Measurements from ENCODE around the gene ALDH16A1. TPM values are rescaled to one million over a fixed set of nuclear protein-coding genes. Genes with fewer than 3 reads are reported as not detected.

The ALDH16A1 gene
- 21.6 and 26.2 TPM in 2 replicates for total RNA-seq

DNA sequence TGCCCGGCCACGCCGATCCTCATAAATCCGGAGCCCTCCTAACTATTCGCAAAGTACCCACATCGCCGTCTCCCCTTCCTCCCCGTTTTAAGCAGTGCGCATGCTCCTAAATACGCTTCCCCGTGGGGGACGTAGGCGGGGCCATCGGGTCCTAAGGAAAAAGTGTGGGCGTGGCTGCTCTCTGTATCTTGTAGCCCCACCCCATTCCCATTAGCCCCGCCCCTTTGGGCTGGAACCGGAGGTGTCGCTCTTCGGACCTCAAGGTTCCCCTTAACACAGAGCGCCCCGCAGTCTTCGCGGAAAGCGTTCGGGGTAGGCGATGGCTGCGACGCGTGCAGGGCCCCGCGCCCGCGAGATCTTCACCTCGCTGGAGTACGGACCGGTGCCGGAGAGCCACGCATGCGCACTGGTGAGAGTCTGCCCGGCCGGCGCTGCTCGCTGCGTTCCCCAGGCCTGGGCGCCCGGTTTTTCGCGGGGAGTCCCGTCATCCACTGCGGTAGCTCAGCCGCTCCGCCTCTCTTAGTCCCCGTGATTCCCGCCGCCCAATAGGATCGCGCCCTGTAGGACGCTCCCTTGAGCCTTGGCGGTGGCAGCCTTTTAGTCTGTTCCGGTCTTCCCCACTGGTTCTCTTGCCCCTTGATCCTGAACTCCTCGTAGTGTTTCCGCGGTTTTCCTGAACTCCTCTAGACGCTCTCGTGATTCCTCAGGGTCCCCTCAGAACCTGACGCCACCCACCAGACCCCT is at the start of gene ALDH16A1:
TSS of gene ALDH16A1 (plus strand) at position 213 of the 744 bp plus-strand sequence. CDS start at position 320, 107 bp downstream.

DNA sequence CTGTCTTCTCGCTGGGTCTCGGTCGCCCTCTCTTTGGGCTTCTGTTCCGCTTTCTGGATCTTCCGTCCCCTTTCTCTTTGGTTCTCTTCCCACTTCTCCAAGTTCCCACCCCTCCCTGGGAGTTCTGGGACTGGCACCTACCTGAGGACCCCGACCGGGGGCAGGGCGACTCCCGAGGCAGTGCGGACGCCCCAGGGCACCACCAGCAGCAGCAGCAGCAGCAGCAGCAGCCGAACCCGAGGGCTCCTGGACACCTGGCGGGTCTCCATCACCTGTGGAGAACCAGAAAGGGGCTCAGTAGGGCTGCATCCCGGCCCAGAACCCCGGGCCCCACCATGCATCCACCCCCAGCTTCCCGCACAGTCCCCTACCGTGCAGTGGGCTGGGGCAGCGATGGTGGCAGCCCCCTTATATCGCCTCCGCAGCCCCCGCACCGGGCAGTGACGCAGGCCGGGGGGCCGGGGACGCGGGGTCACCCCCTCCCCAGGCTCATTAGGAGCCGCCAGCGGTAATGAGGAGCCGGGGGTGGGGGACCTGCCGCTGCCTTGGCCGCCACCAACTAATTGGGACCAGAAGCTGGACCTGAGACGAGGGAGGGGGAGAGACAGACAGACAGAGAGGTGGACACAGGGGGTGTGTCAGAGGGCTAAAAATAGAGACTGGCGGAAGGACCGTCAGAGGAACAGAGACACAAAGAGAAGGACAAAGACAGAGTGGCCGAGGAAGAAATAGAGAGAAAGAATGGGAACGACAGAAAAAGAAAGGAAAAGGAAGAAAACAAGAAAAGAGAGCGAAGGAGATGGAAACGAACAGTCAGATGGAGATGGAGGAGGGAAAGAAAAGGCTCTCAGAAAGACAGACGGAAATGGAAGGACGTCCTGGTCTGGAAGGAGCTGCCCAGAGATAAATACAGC is 29.7 kb upstream of the ALDH16A1 start, which contains the start of gene PTH2:
TSS of gene PTH2 (minus strand) at position 371 of the 914 bp plus-strand sequence. CDS start at position 269, 102 bp downstream.

DNA sequence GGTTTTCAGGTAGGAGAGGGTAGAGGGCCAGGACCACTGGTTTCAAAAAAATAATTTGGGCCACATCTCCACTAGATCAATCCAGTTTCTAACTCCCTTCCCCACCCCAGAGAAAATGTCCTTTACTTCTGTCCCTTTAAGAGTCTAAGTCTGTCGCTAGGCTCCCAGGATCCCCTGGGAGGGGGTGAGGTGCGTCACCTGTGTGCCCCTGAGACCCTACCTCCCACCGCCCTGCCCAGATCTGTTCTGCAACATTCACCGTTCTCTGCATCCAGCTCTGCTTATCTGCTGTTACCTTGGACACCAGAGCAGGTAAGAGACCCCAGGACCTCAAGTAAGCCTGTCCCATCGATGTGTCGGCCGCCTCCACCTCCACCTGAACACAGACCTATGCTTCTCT is 27.8 kb upstream of the ALDH16A1 start, which contains the start of gene GFY:
TSS of gene GFY (plus strand) at position 211 of the 400 bp plus-strand sequence. CDS start 1,043 bp downstream, outside the sequence.

DNA sequence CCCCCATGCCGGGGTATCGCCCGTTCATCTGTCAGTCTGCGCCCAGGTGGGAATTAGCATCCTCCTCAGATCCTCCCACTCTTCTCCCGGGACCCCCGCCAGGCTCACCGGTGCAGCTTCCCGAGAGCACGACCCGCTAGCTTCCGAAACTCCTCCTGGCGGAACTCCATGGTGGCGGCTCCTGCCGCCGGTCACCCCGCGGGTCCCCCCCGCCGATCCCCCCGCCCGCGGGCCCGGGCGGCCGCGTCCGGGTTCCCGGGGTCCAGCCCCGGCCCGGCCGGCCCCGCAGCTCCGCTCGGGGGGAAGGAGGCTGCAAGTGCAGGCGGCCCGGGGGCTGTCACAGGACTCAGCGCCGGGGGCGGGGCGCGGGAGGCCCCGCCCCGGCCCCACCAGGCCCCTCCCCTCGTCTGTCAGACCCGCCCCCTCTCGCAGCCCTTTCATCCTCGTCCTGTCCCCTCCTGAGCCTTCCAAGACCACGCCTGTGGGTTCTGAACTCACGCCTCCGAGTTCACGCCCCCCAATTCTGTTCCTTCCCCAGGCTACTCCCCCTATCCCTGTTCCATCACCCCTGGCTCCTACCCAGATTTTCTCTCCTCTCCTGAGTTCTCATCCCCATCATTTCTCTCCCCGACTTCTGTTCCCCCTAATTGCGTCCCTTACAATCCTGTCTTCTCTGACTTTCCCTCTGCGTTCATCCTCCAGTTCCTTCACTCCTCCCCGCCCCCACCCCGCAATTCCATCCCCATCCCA is 11.6 kb upstream of the ALDH16A1 start, which contains the start of gene SLC17A7:
TSS of gene SLC17A7 (minus strand) at position 318 of the 750 bp plus-strand sequence. CDS start at position 170, 148 bp downstream.

DNA sequence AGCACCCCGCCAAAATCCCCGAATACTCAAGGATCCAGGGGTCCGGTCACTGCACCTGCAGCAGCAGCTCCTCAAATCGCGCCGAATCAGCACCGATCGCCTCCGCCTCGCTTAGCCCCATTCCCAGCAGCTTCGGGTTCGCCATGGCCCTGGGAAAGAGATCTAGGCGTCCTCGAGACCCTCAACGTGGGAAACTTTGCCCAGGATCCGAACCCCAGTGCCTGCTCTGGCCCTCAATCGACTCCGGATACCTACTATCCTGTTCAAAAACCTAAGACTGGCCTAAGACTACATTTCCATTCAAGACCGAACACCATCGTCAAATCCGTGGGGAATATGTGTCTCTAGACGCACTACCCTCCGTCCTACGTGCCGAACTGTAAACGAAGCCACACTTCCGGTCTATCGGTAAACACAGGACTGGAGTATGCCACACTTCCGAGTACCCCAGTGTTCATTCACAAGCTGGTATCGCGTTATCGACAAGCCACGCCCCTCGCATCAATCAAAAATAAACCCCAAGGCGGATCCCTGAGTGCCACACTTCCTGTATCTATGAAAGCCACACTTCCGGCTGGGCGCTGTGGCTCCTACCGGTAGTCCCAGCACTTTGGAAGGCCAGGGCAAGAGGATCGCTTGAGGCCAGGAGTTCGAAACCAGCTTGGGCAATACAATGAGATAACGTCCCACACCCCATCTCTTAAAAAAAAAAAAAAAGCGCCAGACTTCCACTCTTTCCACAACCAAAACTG is 1.4 kb upstream of the ALDH16A1 start, which contains the start of gene PIH1D1:
TSS of gene PIH1D1 (minus strand) at position 385 of the 752 bp plus-strand sequence. CDS start at position 145, 240 bp downstream.

DNA sequence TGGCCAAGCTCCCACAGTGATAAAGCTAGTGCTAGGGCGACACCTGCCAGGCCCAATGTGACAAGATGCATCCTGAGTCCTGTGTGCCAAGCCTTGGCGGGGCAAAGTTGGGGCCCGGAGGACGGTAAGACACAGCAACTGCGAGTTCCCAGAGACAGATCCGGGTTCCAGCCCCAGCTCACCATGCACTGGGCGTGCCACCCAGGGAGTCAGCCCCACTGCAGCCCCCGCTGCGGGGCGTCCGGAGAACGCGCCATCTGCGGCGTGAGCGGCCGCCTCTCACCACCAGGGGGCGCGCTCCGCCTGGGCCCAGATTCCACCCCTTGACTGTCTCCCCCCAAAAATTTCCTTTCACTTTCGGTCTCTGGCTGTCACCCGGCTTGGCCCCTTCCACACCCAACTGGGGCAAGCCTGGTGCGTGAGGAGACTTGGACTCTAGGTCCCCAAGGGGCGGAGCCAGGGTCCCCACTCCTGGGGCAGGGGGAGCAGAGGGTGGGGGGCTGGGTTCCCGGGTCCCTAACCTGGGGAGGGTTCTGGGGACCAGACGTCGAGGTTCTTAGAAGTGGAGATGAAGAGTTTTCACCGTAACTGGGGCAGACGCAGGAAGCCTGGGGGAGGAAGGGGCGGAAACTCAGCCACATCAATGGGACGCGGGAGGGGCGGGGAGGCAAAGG is 21.0 kb downstream of the ALDH16A1 start, which contains the start of gene FLT3LG:
TSS of gene FLT3LG (plus strand) at position 348 of the 674 bp plus-strand sequence. CDS start 425 bp downstream, outside the sequence.

DNA sequence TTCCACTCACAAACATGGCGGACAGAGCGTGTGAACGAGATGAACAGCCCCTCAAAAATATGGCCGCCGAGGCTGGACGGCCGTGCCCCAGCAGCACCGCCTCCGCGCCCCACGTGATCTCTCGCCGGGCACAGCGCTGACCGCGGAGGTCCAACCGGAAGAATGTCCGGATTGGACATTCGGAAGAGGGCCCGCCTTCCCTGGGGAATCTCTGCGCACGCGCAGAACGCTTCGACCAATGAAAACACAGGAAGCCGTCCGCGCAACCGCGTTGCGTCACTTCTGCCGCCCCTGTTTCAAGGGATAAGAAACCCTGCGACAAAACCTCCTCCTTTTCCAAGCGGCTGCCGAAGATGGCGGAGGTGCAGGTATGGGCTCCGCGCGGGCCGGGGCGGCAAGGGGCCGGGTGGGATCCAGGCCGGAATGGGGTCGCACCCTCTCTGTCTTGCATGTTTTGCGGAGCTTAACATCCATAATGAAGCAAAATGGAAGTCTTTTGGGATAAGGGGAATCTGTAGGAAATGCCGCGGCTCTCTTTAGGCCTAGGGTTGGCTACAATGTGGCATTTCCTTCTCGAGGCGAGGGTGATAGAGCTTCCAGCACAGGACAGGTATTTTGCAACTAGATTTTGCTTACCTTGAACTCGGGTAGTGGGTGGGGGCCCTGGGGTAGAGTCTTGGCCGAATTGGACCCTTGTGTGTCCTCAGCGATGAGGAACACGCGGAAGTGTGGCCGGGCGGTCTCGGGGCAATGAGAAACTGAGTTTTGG is 34.4 kb downstream of the ALDH16A1 start, which contains the start of gene RPL13A:
TSS of gene RPL13A (plus strand) at position 332 of the 769 bp plus-strand sequence. CDS start at position 354, 22 bp downstream.

Other genes with a start within 250 kb of the ALDH16A1 start
- gene SLC6A16, start 128.0 kb upstream of the ALDH16A1 start, total RNA-seq: under 0.01 and 0.09 TPM in 2 replicates
- not detected in 2 replicates for gene CD37, start 117.8 kb upstream of the ALDH16A1 start, total RNA-seq
- gene TEAD2, start 90.8 kb upstream of the ALDH16A1 start, total RNA-seq: 17.2 and 18.5 TPM in 2 replicates
- gene DKKL1, start 89.3 kb upstream of the ALDH16A1 start, total RNA-seq: 0.16 and 0.26 TPM in 2 replicates
- not detected in 2 replicates for gene KASH5, start 65.0 kb upstream of the ALDH16A1 start, total RNA-seq
- not detected in 2 replicates for gene PTH2, start 29.8 kb upstream of the ALDH16A1 start, total RNA-seq
- not detected in 2 replicates for gene GFY, start 27.8 kb upstream of the ALDH16A1 start, total RNA-seq
- gene SLC17A7, start 11.7 kb upstream of the ALDH16A1 start, total RNA-seq: under 0.01 and 0.16 TPM in 2 replicates
- gene PIH1D1, start 1.4 kb upstream of the ALDH16A1 start, total RNA-seq: 101 and 120 TPM in 2 replicates
- gene FLT3LG, start 21.0 kb downstream of the ALDH16A1 start, total RNA-seq: 4.9 and 5.3 TPM in 2 replicates
- 2,925 and 3,389 TPM in 2 replicates for gene RPL13A, start 34.4 kb downstream of the ALDH16A1 start, total RNA-seq
- 3,049 and 4,360 TPM in 2 replicates for gene RPS11, start 43.2 kb downstream of the ALDH16A1 start, total RNA-seq
- gene FCGRT, start 59.4 kb downstream of the ALDH16A1 start, total RNA-seq: 46.5 and 81.8 TPM in 2 replicates
- 231 and 301 TPM in 2 replicates for gene RCN3, start 74.8 kb downstream of the ALDH16A1 start, total RNA-seq
- gene NOSIP, start 127.3 kb downstream of the ALDH16A1 start, total RNA-seq: 96.1 and 100 TPM in 2 replicates
- 0.32 and 1.0 TPM in 2 replicates for gene PRRG2, start 128.1 kb downstream of the ALDH16A1 start, total RNA-seq
- 1.2 and 1.3 TPM in 2 replicates for gene PRR12, start 138.0 kb downstream of the ALDH16A1 start, total RNA-seq
- 40.7 and 48.1 TPM in 2 replicates for gene RRAS, start 186.9 kb downstream of the ALDH16A1 start, total RNA-seq
- 6.7 and 9.0 TPM in 2 replicates for gene SCAF1, start 189.0 kb downstream of the ALDH16A1 start, total RNA-seq
- 59.2 and 59.9 TPM in 2 replicates for gene IRF3, start 212.6 kb downstream of the ALDH16A1 start, total RNA-seq
- 0.52 and 1.6 TPM in 2 replicates for gene BCL2L12, start 212.7 kb downstream of the ALDH16A1 start, total RNA-seq
- gene PRMT1, start 224.0 kb downstream of the ALDH16A1 start, total RNA-seq: 314 and 403 TPM in 2 replicates
- 0.17 and 0.47 TPM in 2 replicates for gene ADM5, start 236.4 kb downstream of the ALDH16A1 start, total RNA-seq
- gene CPT1C, start 237.9 kb downstream of the ALDH16A1 start, total RNA-seq: 26.6 and 34.5 TPM in 2 replicates

All from bronchial smooth muscle cell (primary cell).